Transverse colon (tissue), 4 donors: ENCODE results near the gene C1orf115. TPM values are rescaled to one million over a fixed set of nuclear protein-coding genes. Genes with fewer than 3 reads are reported as not detected.

Experiments
- DNase-seq: peaks from one replicate; pipeline ENCODE4 v3.0.0-alpha.2; 2019
- H3K27ac ChIP-seq, 4 donors: fragments of 200-600 bp; sonication (generic); 2 replicates each; pipeline ENCODE4 v1.5.1; 2016 to 2018; ENCODE audit warnings: inconsistent platforms in 4 of 4
- H3K27me3 ChIP-seq: fragments of 200-600 bp; sonication (generic); 2 replicates; pipeline ENCODE4 v1.5.1; 2017; ENCODE audit warnings: inconsistent platforms
- H3K36me3 ChIP-seq, 4 donors: fragments of 200-600 bp; sonication (generic); 2 replicates each; pipeline ENCODE4 v1.5.1; 2017 to 2019; ENCODE audit warnings: inconsistent platforms in 4 of 4
- H3K4me1 ChIP-seq, 4 donors: fragments of 200-600 bp; sonication (generic); 2 replicates each; pipeline ENCODE4 v1.5.1; 2017 to 2020; ENCODE audit warnings: inconsistent platforms in 4 of 4
- H3K4me3 ChIP-seq, 4 donors: fragments of 200-600 bp; sonication (generic); 1 replicate in 1 of 4; 2 replicates in 3 of 4; pipeline versions ENCODE4 v1.5.1 to v1.6.1; 2017 to 2019; ENCODE audit warnings: inconsistent platforms in 4 of 4
- H3K9me3 ChIP-seq, 2 donors: fragments of 200-600 bp; sonication (generic); 2 replicates each; pipeline ENCODE4 v1.5.1; 2017 to 2019; ENCODE audit warnings: inconsistent platforms in 2 of 2
- EP300 ChIP-seq: sonication (generic); formaldehyde crosslinking; IDR thresholded peaks from one replicate; pipeline ENCODE4 v1.6.1; 2017; ENCODE audit warnings: antibody characterized with exemption, low read depth
- POLR2A ChIP-seq: fragments of 450-650 bp; IDR thresholded peaks from one replicate; pipeline ENCODE4 v1.6.1; 2016; ENCODE audit warnings: antibody characterized with exemption, mild to moderate bottlenecking, moderate library complexity
- POLR2AphosphoS5 ChIP-seq, 3 donors: sonication (generic); formaldehyde crosslinking; IDR thresholded peaks; one replicate each; pipeline ENCODE4 v1.6.1; 2016; ENCODE audit warnings: antibody characterized with exemption in 3 of 3
- WGBS, 2 donors: methylation state at CpG; one replicate each; pipeline ENCODE4 v1.1.5; 2018; ENCODE audit warnings: low coverage in 1 of 2; 5-methylcytosine and 5-hydroxymethylcytosine counted together
- in situ Hi-C, 4 donors: fragments of 200-750 bp; cut with MboI; loops; one replicate each; pipeline versions ENCODE4 v1.15.0 to v1.15.1; 2017; ENCODE audit warnings: low sequenced_read_pairs in 3 of 4, low pct_ligation_motif_present in 1 of 4, low pct_unique_long_range_greater_than_20kb in 1 of 4
- intact Hi-C: fragments of 100-400 bp; cut with DNase I; formaldehyde crosslinking; loops from one replicate; pipeline ENCODE4 v1.15.1; 2023; ENCODE audit warnings: low total_unique reads
- total RNA-seq, 4 donors: library from RNA; depleted of rRNA; stranded (reverse); fragments of >200 nt; gene quantifications; one replicate each; pipeline ENCODE4 v1.1.0, GENCODE V29; 2016
- TF ChIP-seq, protein P1 (sequence below), 5 experiments: fragments of 200-600 bp in 3 of 5; fragments of 450-650 bp in 2 of 5; sonication (generic) in 3 of 5; IDR thresholded peaks; 1 replicate in 2 of 5; 2 replicates in 3 of 5; pipeline ENCODE4 v1.5.1; 2016 to 2017; ENCODE audit warnings: antibody characterized with exemption in 5 of 5, inconsistent platforms in 3 of 5, mild to moderate bottlenecking in 2 of 5, moderate library complexity in 1 of 5

The C1orf115 gene
- total RNA-seq, 4 donors from 2014 or later, result 43.2 to 153 (median 103) TPM

GRCh38 chr1:220703305-220703704 lies 13.1 kb downstream of the C1orf115 start:
- TF ChIP-seq, protein P1, sequence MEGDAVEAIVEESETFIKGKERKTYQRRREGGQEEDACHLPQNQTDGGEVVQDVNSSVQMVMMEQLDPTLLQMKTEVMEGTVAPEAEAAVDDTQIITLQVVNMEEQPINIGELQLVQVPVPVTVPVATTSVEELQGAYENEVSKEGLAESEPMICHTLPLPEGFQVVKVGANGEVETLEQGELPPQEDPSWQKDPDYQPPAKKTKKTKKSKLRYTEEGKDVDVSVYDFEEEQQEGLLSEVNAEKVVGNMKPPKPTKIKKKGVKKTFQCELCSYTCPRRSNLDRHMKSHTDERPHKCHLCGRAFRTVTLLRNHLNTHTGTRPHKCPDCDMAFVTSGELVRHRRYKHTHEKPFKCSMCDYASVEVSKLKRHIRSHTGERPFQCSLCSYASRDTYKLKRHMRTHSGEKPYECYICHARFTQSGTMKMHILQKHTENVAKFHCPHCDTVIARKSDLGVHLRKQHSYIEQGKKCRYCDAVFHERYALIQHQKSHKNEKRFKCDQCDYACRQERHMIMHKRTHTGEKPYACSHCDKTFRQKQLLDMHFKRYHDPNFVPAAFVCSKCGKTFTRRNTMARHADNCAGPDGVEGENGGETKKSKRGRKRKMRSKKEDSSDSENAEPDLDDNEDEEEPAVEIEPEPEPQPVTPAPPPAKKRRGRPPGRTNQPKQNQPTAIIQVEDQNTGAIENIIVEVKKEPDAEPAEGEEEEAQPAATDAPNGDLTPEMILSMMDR (IDR thresholded peaks at IDR 0.05), result no peak
- TF ChIP-seq POLR2AphosphoS5 (IDR thresholded peaks at IDR 0.05) (no peak), EP300 (no peak), POLR2A (no peak)
- Histone ChIP-seq H3K4me3 (no peak overlapping the region), H3K27me3 (no peaks in the 10 kb centered on the region), H3K9me3 (no peaks in the 10 kb centered on the region), H3K27ac (no peak overlapping the region), H3K36me3 (no peaks in the 10 kb centered on the region), H3K4me1 (peaks cover 0 to 9% (median under 1%) of the 10 kb centered on the region in 4 donors)
- 73 to 81% methylated on average over 2 to 4 of the region's 4 CpGs for WGBS, 2 donors
- intact Hi-C loops, result no loop called here
- no peak for DNase-seq
- in situ Hi-C loops, result no loop called here

DNA sequence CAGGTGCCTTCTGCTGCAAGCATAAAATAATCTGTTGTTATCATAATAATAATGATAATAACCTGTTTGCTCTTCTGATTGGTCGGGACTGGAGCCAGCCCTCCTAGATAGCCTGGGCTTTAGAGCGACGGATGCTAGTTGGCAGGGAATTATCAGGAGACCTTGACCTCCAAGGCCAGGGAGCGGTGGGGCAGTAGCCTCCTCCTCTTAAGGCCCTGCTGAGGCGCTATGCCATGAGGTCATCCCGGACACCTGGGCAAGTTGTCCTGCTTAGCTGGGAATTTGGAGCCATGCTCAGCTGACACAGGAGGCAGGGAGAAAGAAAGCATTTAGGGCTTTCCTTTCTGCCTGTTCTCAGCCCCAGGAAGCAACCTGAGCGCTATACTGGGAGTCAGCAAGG lies 15.6 kb downstream of the C1orf115 start:
- H3K4me3 ChIP-seq, result no peak overlapping the region
- H3K9me3 ChIP-seq, result no peaks in the 10 kb centered on the region
- no peak for DNase-seq
- no peaks in the 10 kb centered on the region for H3K27me3 ChIP-seq
- in situ Hi-C loops (no loop called here), intact Hi-C loops (no loop called here)
- peaks cover 0 to 8% (median 3%) of the 10 kb centered on the region in 4 donors for H3K4me1 ChIP-seq
- H3K36me3 ChIP-seq, result no peaks in the 10 kb centered on the region
- no peak overlapping the region for H3K27ac ChIP-seq
- WGBS, 2 donors, result 82% methylated on average over 7 of the region's 7 CpGs; no CpG with 5 or more reads in 1 of the 2 donors
- TF ChIP-seq POLR2AphosphoS5 (IDR thresholded peaks at IDR 0.05), result no peak
- TF ChIP-seq, protein P1 (IDR thresholded peaks at IDR 0.05), result no peak
- TF ChIP-seq POLR2A, result no peak
- no peak for TF ChIP-seq EP300

DNA sequence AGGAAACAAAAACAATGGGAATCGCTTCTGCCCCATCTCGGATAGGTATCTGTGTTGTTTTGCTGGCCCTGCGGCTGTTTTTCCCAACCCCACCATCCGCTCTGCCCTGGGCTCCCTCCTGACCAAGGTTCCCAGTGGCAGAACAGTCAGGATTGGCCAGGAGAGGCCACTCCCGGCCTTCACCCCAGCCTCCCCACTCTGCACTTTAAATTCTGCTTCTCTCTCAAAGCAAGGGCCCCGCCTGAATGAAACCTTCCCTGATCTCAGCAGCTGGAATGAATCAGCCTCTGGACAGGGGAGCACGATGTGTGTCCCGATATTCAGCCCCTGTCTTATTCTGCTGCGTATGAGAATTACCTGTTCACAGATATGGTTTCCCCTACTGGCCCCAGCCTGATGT lies 16.3 kb downstream of the C1orf115 start:
- 72 to 86% methylated on average over 3 to 9 of the region's 9 CpGs for WGBS, 2 donors
- in situ Hi-C loops (no loop called here), intact Hi-C loops (no loop called here)
- peaks cover 0 to 8% (median 2%) of the 10 kb centered on the region in 4 donors for H3K4me1 ChIP-seq
- H3K27ac ChIP-seq, result no peak overlapping the region
- no peaks in the 10 kb centered on the region for H3K36me3 ChIP-seq
- TF ChIP-seq POLR2AphosphoS5 (IDR thresholded peaks at IDR 0.05), result no peak
- TF ChIP-seq POLR2A, result no peak
- TF ChIP-seq EP300, result no peak
- TF ChIP-seq, protein P1 (IDR thresholded peaks at IDR 0.05), result no peak
- H3K9me3 ChIP-seq, result no peaks in the 10 kb centered on the region
- no peaks in the 10 kb centered on the region for H3K27me3 ChIP-seq
- no peak for DNase-seq
- no peak overlapping the region for H3K4me3 ChIP-seq

DNA sequence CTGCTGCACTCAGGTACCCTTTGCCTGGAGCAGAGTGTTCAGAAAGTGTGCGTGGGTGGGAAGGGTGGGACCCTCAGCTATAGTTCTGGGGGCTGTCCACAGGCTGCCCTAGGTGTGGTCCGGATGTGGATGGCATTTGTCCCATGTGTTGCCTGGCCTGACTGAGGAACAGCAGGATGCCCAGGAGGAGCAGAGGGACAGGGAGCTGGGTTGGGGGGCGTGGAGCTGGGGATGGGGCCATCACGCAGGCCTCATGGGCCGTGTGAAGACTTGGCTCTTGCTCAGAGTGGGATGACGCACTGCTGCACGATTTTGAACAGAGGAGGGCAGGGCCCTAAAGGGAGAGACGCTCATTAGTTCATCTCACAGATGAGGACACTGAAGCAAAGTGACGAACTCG lies 17.0 kb downstream of the C1orf115 start:
- H3K27ac ChIP-seq, result no peak overlapping the region
- H3K4me1 ChIP-seq, result peaks cover 0 to 8% (median 2%) of the 10 kb centered on the region in 4 donors
- intact Hi-C loops, result no loop called here
- no peaks in the 10 kb centered on the region for H3K36me3 ChIP-seq
- H3K9me3 ChIP-seq, result no peaks in the 10 kb centered on the region
- 78 to 84% methylated on average over 7 to 8 of the region's 10 CpGs for WGBS, 2 donors
- TF ChIP-seq EP300 (no peak), POLR2A (no peak)
- DNase-seq, result no peak
- in situ Hi-C loops, result no loop called here
- no peak overlapping the region for H3K4me3 ChIP-seq
- H3K27me3 ChIP-seq, result no peaks in the 10 kb centered on the region

- in situ Hi-C loops, result no loop called here
- TF ChIP-seq POLR2A, result no peak
- no peak for TF ChIP-seq EP300
- TF ChIP-seq, protein P1 (IDR thresholded peaks at IDR 0.05), result no peak
- TF ChIP-seq POLR2AphosphoS5 (IDR thresholded peaks at IDR 0.05), result no peak
- Histone ChIP-seq H3K27me3 (no peaks in the 10 kb centered on the region), H3K36me3 (no peaks in the 10 kb centered on the region), H3K9me3 (no peaks in the 10 kb centered on the region), H3K4me1 (peaks cover 0 to 8% (median 2%) of the 10 kb centered on the region in 4 donors), H3K27ac (no peak overlapping the region), H3K4me3 (no peak overlapping the region)
- 83 to 92% methylated on average over 3 to 4 of the region's 4 CpGs for WGBS, 2 donors
- intact Hi-C loops, result no loop called here
- DNase-seq, result no peak
Observed at GRCh38 chr1:220708244-220708643, 18.1 kb downstream of the C1orf115 start.
